Left ventricle myocardium inferior (tissue), 1 donor: Measurements from ENCODE around the gene BMS1. TPM values are rescaled to one million over a fixed set of nuclear protein-coding genes. Genes with fewer than 3 reads are reported as not detected.
"Not testable (repeated sequence)": the region's sequence is repeated elsewhere in the genome, so short reads cannot be mapped to it uniquely, and the experiment has no call there.

ENCODE experiments used
- DNase-seq: peaks from one replicate; pipeline ENCODE4 v3.0.0-alpha.2; 2020
- H3K27ac ChIP-seq: fragments of 200-600 bp; replicated peaks from 2 replicates; pipeline ENCODE4 v1.8.0; 2021
- H3K27me3 ChIP-seq: fragments of 200-600 bp; 2 replicates; pipeline ENCODE4 v1.8.0; 2021; ENCODE audit warnings: low read depth
- H3K36me3 ChIP-seq: fragments of 200-600 bp; 2 replicates; pipeline ENCODE4 v1.8.0; 2021
- H3K4me1 ChIP-seq: fragments of 200-600 bp; 2 replicates; pipeline ENCODE4 v1.8.0; 2021
- H3K4me3 ChIP-seq: fragments of 200-600 bp; 2 replicates; pipeline ENCODE4 v1.8.0; 2021; ENCODE audit warnings: mild to moderate bottlenecking, moderate library complexity
- H3K9me3 ChIP-seq: fragments of 200-600 bp; replicated peaks from 2 replicates; pipeline ENCODE4 v1.8.0; 2021
- intact Hi-C: fragments of 100-400 bp; cut with micrococcal nuclease; formaldehyde crosslinking; loops from one replicate; pipeline ENCODE4 v1.11.0; 2022
- total RNA-seq: library from RNA; stranded (reverse); fragmentation: NEBNext Ultra II Directional; extraction: Animal tissue kit (Norgen Biotek cat#: 25700); gene quantifications from one replicate; pipeline ENCODE4 v1.2.1, GENCODE V29; 2021
- TF ChIP-seq, protein P1 (sequence below): fragments of 200-600 bp; IDR thresholded peaks from 2 replicates; pipeline ENCODE4 v1.8.0; 2021; ENCODE audit warnings: antibody characterized with exemption, mild to moderate bottlenecking, borderline replicate concordance
- donor health status: DM: no; HTN: yes; CAD: no; lungs with severe emphysema.

The BMS1 gene
- total RNA-seq, 1 donor from 2014 or later = 14.6 TPM

DNA sequence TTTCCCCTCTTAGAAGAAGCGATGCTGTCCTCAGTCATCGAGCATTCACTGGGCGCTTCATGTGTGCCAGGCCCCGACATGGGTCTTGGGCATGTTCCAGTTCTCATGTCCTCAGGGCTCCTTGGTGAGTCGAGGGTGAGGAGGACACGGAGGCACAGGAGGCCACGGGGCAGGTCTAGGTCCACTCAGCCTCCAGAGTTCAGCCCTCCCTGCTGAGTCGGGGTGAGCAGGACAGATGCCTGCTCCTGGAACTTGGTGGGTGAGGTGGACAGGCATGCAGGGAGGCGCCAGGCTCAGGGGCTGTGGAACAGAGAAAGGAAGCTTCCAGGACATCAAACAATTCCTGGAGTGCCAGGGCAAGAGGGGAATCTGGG is 87.4 kb downstream of the BMS1 start:
- Histone ChIP-seq H3K4me1 (peaks cover 33% of the 10 kb centered on the region), H3K4me3 (no peak overlapping the region), H3K27ac (no peak overlapping the region), H3K9me3 (no peaks in the 10 kb centered on the region), H3K36me3 (no peaks in the 10 kb centered on the region), H3K27me3 (peaks cover 29% of the 10 kb centered on the region)
- no peak for DNase-seq
- intact Hi-C loops = loop anchor here (5.0 kb wide), 1 partner anchor 237 kb away; no protein-coding TSS in a partner anchor
- TF ChIP-seq, protein P1, sequence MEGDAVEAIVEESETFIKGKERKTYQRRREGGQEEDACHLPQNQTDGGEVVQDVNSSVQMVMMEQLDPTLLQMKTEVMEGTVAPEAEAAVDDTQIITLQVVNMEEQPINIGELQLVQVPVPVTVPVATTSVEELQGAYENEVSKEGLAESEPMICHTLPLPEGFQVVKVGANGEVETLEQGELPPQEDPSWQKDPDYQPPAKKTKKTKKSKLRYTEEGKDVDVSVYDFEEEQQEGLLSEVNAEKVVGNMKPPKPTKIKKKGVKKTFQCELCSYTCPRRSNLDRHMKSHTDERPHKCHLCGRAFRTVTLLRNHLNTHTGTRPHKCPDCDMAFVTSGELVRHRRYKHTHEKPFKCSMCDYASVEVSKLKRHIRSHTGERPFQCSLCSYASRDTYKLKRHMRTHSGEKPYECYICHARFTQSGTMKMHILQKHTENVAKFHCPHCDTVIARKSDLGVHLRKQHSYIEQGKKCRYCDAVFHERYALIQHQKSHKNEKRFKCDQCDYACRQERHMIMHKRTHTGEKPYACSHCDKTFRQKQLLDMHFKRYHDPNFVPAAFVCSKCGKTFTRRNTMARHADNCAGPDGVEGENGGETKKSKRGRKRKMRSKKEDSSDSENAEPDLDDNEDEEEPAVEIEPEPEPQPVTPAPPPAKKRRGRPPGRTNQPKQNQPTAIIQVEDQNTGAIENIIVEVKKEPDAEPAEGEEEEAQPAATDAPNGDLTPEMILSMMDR = no peak

DNA sequence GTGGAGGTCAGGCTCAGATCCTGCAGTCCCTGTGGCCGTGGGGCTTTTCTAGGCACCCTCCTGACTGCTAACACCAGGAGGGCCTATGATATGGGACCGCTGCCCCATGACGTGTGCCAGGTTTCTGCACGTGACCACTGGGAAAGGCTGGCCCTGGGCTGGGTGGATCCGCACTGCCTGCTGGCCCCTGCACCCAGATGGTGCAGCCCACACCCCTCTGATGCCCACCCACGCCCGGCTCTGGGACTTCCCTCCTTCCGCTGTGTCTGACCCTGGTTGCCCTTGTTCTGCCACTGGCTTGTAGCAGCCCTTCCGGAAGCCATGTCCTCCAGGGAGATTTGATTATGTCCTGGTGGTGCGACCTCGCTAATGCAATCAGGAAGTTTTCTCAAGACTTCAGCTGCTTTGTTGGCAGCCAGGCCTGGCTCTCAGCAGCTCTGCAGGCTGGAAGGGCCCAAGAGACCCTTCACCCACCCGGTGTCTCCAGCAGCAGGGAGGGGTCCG is 88.6 kb downstream of the BMS1 start:
- peaks cover 29% of the 10 kb centered on the region for H3K27me3 ChIP-seq
- intact Hi-C loops, H3K4me3 ChIP-seq, H3K36me3 ChIP-seq, H3K9me3 ChIP-seq: not testable (repeated sequence)
- TF ChIP-seq, protein P1 = peak; percentile 40
- H3K4me1 ChIP-seq = peaks cover 37% of the 10 kb centered on the region
- DNase-seq = peak; percentile 45
- H3K27ac ChIP-seq = peak overlapping the region; percentile 2

DNA sequence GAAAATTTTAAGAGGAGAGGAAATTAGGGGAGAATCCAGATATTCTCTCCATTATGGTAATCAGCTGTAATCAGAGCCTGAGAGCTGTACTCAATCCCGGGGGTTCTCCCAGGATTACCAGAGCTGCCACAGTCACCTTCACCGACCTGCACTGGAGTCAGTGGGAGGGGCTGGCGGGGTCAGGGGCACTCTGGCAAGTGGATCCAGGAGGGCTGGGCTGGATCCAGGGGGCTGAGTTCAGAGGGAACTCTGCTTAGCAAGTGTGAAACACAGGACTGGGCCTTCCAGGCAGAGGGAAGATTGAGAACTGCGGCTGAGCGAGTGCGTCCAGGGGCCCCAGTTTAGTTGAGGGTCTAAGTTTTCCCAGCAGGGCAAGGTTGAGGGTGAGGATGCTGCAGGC is 89.2 kb downstream of the BMS1 start:
- no peak overlapping the region for H3K4me3 ChIP-seq
- H3K36me3 ChIP-seq = no peaks in the 10 kb centered on the region
- DNase-seq = no peak
- intact Hi-C loops = no loop called here
- peaks cover 30% of the 10 kb centered on the region for H3K27me3 ChIP-seq
- no peak overlapping the region for H3K27ac ChIP-seq
- peaks cover 32% of the 10 kb centered on the region for H3K4me1 ChIP-seq
- no peaks in the 10 kb centered on the region for H3K9me3 ChIP-seq
- TF ChIP-seq, protein P1 = no peak

DNA sequence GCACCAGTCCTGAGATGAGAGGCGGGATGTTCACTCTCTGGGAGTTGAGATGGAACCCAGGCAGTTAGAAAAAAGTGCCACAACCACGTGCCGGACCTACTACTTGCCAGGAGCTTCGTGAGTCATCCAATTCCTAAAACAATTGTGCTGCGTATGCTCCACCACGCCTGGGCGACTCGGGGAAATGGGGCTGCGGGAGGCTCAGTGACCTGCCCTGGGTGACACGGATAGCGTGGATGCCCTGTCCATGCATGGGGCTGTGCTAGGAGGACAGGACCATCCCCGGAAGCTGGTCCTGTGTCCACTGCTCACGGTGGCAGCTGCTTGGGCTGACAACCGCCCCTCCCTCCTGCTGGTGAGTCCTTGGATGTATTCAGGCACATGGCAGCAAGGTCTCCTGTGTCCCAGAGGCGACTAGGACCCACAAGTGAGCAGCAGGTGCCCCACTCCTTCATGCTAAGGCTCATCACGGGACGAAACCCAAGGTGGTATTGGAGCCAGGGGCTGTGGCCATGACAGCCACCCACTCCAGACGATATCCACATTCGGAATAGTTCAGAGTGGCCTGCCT is 90.4 kb downstream of the BMS1 start:
- peaks cover 42% of the 10 kb centered on the region for H3K27me3 ChIP-seq
- H3K27ac ChIP-seq = no peak overlapping the region
- peaks cover 28% of the 10 kb centered on the region for H3K4me1 ChIP-seq
- H3K4me3 ChIP-seq = no peak overlapping the region
- H3K36me3 ChIP-seq = no peaks in the 10 kb centered on the region
- no peak for DNase-seq
- intact Hi-C loops = no loop called here
- H3K9me3 ChIP-seq = no peaks in the 10 kb centered on the region
- TF ChIP-seq, protein P1 = no peak

DNA sequence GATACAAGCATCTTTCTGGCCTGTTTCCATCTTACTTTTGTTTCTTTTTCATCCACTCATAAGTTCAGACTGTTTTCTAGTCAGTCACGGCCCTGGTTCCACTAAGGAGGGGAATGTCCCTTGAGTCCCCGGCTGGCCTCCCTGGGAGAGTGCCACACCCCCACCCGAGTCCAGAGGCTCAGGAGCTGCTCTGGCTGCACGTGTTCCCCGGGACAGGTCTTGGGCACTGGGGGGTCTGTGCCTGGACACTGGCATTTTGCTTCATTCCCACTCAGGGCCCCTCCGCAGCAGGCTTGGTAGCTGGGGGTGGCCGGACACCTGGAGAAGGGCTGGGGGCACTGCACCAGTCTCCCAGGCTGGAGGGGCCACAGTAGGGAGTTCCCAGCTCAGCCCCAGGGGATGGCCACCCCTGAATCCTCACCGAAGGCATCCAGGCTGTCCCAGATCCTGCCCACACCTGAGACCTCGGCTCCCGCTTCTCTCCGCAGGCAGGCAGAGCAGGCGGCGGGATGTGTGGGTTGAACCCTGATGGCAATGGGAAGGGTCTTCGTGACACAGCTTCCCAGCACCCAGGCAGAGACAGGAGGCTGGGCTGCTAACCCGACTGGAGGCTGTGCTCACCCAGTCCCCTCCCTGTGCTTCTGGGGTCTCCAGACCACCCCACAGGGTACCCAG is 92.3 kb downstream of the BMS1 start:
- H3K27ac ChIP-seq = no peak overlapping the region
- H3K27me3 ChIP-seq = peaks cover 61% of the 10 kb centered on the region
- DNase-seq = no peak
- no peaks in the 10 kb centered on the region for H3K36me3 ChIP-seq
- H3K4me1 ChIP-seq = peaks cover 28% of the 10 kb centered on the region
- TF ChIP-seq, protein P1 = no peak
- no peak overlapping the region for H3K4me3 ChIP-seq
- intact Hi-C loops = no loop called here
- H3K9me3 ChIP-seq = no peaks in the 10 kb centered on the region
